HFFc6 (cell line): ENCODE measurements around the gene ZNF544. TPM values are rescaled to one million over a fixed set of nuclear protein-coding genes. Genes with fewer than 3 reads are reported as not detected.

Source experiments
- DNase-seq: peaks from one replicate; pipeline ENCODE4 v3.0.0-alpha.2; 2018
- H3K27ac Mint-ChIP-seq: 2 replicates; pipeline ENCODE4 v1.8.0; 2020; ENCODE audit warnings: mild to moderate bottlenecking, mixed read lengths
- H3K27me3 Mint-ChIP-seq: 2 replicates; pipeline ENCODE4 v1.8.0; 2021; ENCODE audit warnings: mild to moderate bottlenecking, moderate library complexity, mixed read lengths; ENCODE audit not compliant: insufficient read depth
- H3K36me3 Mint-ChIP-seq: 2 replicates; pipeline ENCODE4 v1.8.0; 2021; ENCODE audit warnings: low read depth, mixed read lengths
- H3K4me1 Mint-ChIP-seq: 2 replicates; pipeline ENCODE4 v1.8.0; 2020; ENCODE audit warnings: low read depth, mixed read lengths
- H3K4me3 Mint-ChIP-seq: 2 replicates; pipeline ENCODE4 v1.8.0; 2020; ENCODE audit warnings: mild to moderate bottlenecking, moderate library complexity, mixed read lengths
- H3K9me3 Mint-ChIP-seq: 2 replicates; pipeline ENCODE4 v1.8.0; 2020; ENCODE audit warnings: mild to moderate bottlenecking, mixed read lengths
- CTCF ChIP-seq: fragments of 200-600 bp; sonication (generic); IDR thresholded peaks from 2 replicates; pipeline ENCODE4 v1.5.0; 2021; ENCODE audit warnings: antibody characterized with exemption, mild to moderate bottlenecking
- total RNA-seq, 6 experiments: library from RNA; stranded (reverse); fragmentation: NEBNext Ultra II Directional; extraction: Animal tissue kit (Norgen Biotek cat#: 25700); gene quantifications; 2 replicates in 1 of 6; 3 replicates in 5 of 6; pipeline ENCODE4 v1.2.3, GENCODE V29; 2021

Gene ZNF544
- total RNA-seq, 6 experiments from 2014 or later, result 26.5 to 32.5 (median 29.9) TPM

GRCh38 chr19:58279042-58279924 is 50.6 kb downstream of the ZNF544 start:
- Mint-ChIP-seq H3K4me1 (peaks cover 41% of the 10 kb centered on the region), H3K27ac (peak overlapping the region; percentile 95), H3K36me3 (peaks cover 70% of the 10 kb centered on the region), H3K4me3 (peak overlapping the region; percentile 99), H3K9me3 (peaks cover 57% of the 10 kb centered on the region), H3K27me3 (peaks cover 2% of the 10 kb centered on the region)
- no peak for TF ChIP-seq CTCF
- DNase-seq, result peak; percentile 19

GRCh38 chr19:58279925-58280316 is 51.2 kb downstream of the ZNF544 start:
- H3K4me3 Mint-ChIP-seq, result peak overlapping the region; percentile 99
- no peak for DNase-seq
- H3K27me3 Mint-ChIP-seq, result peaks cover 2% of the 10 kb centered on the region
- peaks cover 66% of the 10 kb centered on the region for H3K36me3 Mint-ChIP-seq
- H3K4me1 Mint-ChIP-seq, result peaks cover 35% of the 10 kb centered on the region
- TF ChIP-seq CTCF, result no peak
- peak overlapping the region; percentile 95; the same call in 1 of the 2 replicates for H3K27ac Mint-ChIP-seq
- H3K9me3 Mint-ChIP-seq, result peaks cover 51% of the 10 kb centered on the region

- Mint-ChIP-seq H3K27me3 (no peaks in the 10 kb centered on the region; the same call in none of the 2 replicates), H3K36me3 (peaks cover 86% of the 10 kb centered on the region), H3K27ac (no peak overlapping the region), H3K4me1 (peaks cover 24% of the 10 kb centered on the region), H3K9me3 (peaks cover 27% of the 10 kb centered on the region), H3K4me3 (no peak overlapping the region)
- no peak for DNase-seq
- no peak for TF ChIP-seq CTCF
Observed at GRCh38 chr19:58284199-58284598, 55.5 kb downstream of the ZNF544 start.

- Mint-ChIP-seq H3K27ac (no peak overlapping the region), H3K9me3 (peaks cover 75% of the 10 kb centered on the region), H3K4me1 (no peaks in the 10 kb centered on the region), H3K27me3 (peaks cover 2% of the 10 kb centered on the region; the same call in 1 of the 2 replicates), H3K36me3 (peaks cover 91% of the 10 kb centered on the region), H3K4me3 (no peak overlapping the region)
- TF ChIP-seq CTCF, result no peak
- no peak for DNase-seq
Observed at GRCh38 chr19:58291943-58292342, 63.2 kb downstream of the ZNF544 start.

GRCh38 chr19:58294743-58295374 is 66.1 kb downstream of the ZNF544 start:
- Mint-ChIP-seq H3K4me1 (no peaks in the 10 kb centered on the region), H3K4me3 (no peak overlapping the region), H3K27ac (no peak overlapping the region), H3K36me3 (peaks cover 87% of the 10 kb centered on the region), H3K27me3 (peaks cover 2% of the 10 kb centered on the region; the same call in 1 of the 2 replicates), H3K9me3 (peaks cover 82% of the 10 kb centered on the region)
- no peak for TF ChIP-seq CTCF
- DNase-seq, result no peak
